Measurements from ENCODE around the gene HSF4. TPM values are rescaled to one million over a fixed set of nuclear protein-coding genes. Genes with fewer than 3 reads are reported as not detected.
"Not testable (repeated sequence)": the region's sequence is repeated elsewhere in the genome, so short reads cannot be mapped to it uniquely, and the experiment has no call there.

Gene HSF4, protein sequence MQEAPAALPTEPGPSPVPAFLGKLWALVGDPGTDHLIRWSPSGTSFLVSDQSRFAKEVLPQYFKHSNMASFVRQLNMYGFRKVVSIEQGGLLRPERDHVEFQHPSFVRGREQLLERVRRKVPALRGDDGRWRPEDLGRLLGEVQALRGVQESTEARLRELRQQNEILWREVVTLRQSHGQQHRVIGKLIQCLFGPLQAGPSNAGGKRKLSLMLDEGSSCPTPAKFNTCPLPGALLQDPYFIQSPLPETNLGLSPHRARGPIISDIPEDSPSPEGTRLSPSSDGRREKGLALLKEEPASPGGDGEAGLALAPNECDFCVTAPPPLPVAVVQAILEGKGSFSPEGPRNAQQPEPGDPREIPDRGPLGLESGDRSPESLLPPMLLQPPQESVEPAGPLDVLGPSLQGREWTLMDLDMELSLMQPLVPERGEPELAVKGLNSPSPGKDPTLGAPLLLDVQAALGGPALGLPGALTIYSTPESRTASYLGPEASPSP
- 25.4 and 28.6 TPM in 2 replicates for polyA plus RNA-seq (2014; cell fraction: cytosol; rRNA removed)
- polyA plus RNA-seq (2014; cell fraction: nucleus; rRNA removed), result 838 and 851 TPM in 2 replicates

DNA sequence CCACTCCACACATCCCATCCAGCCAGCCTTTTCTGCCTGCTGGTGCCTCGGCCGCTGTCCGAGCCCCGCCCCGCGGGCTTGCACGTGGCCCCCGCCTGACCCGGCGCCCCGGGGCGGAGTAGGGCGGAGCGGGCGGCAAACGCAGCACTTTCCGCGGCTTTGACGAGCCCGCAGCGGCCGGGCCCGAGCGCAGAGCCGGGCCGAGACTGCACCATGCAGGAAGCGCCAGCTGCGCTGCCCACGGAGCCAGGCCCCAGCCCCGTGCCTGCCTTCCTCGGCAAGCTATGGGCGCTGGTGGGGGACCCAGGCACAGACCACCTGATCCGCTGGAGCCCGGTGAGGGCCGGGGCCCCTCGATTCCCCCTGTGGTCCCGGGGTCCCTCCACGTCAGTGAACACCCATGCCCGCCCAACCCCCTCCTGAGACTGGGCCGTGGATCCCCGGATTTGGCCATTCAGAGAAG lies at the start of gene HSF4:
Gene HSF4, plus strand, starts transcription at position 147 of the 463 bp plus-strand sequence. Its CDS starts 67 bp downstream, at position 214.
- DNase-seq (ENCODE audit: low spot score), result no peak

DNA sequence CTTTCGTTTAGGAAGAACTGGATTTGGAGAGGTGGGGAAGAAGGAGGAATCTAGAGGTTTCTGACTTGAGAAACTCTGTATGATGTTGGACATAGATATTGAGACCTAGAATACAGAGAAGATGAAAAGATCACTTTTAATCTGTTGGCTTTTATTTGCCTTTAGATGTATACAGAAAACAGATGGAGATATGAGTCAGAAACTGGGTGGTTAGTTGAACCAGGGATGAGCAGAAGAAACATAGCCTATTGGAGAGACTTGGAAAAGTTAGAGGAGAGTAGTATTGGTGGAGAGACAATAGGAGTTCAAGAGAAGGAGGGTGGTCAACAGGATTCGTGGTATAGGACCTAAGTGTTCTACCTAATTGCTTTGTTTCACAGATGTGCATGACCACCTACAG lies 49.8 kb upstream of the HSF4 start:
- no peak for DNase-seq (ENCODE audit: low spot score)

DNA sequence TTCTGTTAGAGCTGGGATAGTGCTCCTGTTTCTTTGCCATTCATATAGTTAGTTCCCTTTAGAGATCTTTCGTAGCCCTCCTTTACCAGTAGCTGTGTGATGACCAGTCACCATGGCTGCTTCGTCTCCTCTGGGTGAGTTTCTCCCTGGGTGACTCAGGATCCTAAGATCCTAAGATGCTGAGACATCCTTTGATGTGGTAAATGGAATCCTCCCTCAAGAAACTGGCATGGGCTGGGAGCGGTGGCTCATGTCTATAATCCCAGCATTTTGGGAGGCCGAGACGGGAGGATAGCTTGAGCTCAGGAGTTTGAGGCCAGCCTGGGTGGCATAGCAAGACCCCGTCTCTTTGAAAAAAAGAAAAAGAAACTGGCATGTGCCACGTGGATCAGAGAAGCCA lies 48.9 kb upstream of the HSF4 start:
- no peak for DNase-seq (ENCODE audit: low spot score)

DNA sequence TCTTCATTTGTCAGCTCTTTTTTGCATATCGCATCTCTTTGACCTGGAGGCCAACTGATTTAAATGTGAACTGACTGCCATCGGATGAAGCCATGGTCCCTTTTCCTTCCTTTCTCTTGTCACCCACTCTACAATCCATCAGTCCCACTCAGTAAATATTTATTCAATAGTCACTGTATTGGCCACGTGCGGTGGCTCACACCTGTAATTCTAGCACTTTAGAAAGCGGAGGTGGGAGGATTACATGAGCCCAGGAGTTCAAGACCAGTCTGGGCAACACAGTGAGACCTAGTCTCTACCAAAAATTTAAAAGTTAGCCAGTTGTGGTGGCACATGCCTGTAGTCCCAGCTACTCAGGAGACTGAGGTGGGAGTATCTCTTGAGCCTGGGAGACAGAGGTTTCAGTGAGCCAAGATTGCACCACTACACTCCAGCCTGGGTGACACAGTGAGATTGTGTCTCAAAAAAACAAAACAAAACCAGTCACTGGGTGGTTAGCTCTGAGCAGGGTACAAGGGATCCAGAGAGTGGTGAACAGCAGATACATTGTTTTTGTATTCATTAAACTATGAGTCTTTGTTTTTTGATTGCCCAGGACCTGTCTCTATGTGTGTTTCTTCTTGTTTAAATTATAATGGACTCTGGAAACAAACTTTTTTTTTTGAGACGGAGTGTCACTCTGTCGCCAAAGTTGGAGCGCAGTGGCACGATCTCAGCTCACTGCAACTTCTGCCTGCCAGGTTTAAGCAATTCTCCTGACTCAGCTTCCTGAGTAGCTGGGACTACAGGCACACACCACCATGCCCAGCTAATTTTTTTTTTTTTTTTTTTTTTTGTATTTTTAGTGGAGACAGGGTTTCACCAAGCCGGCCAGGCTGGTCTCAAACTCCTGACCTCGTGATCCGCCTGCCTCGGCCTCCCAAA lies 47.9 kb upstream of the HSF4 start:
- no peak for DNase-seq (ENCODE audit: low spot score)

DNA sequence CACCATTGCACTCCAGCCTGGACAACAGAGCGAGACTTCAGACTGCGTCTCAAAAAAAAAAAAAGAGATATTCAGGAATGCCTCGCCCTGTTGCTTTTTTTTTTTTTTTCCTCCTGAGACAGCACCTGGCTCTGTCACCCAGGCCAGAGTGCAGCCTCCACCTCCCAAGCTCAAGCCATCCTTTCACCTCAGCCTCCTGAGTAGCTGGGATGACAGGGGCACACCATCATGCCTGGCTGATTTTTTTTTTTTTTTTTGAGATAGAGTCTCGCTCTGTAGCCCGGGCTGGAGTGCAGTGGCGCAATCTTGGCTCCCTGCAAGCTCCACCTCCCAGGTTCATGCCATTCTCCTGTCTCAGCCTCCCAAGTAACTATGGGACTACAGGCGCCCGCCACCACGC lies 46.8 kb upstream of the HSF4 start:
- no peak for DNase-seq (ENCODE audit: low spot score)

DNA sequence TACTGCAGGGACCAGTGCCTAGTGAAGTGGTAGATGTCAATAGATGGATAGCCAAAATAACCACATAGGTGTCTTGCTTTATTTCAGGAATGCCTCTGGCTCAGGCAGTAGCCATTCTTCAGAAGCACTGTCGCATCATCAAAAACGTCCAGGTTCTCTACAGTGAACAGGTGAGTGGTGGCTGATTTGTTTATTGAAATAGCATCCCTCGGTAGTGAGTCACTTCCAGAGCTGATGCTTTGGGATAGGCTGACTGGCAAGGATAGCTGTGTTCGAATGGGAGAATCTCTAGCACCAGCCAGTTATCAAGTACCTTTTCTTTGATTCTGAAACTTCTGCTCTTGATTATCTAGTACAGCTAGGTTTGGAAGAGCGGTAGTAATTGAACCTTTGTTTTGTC lies 44.5 kb upstream of the HSF4 start:
- no peak for DNase-seq (ENCODE audit: low spot score)

DNA sequence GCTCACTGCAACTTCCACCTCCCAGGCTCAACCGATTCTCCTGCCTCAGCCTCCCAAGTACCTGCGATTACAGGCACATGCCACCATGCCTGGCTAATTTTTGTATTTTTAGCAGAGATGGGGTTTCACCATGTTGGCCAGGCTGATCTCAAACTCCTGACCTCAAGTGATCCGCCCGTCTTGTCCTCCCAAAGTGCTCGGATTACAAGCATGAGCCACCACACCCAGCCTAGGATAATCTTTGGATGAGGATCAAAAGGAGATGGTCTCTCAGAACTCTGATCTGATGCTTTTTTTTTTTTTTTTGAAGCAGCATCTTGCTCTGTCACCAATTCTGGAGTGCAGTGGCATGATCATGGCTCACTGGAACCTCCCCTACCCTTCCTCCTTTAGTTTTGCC lies 41.7 kb upstream of the HSF4 start:
- DNase-seq (ENCODE audit: low spot score), result not testable (repeated sequence)

DNA sequence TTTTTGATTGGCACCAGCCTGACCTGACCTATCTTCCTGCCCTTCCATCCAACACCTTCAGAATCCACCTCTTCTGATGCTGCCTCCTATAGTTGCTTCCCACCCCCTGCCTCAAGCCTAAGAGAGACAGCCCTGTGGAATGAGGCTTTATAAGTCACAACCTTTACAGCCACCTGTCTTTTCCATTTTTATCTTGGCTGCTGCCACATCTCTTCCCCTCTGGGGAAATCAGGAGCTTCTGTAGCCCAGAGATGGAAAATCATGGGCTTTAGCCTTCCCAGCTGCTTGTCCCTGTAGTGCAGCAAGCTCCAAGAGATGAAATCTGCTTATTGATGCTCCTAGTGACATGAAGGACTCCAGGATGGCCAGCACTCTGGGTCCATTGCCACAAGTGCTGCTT lies 36.1 kb upstream of the HSF4 start:
- DNase-seq (ENCODE audit: low spot score), result no peak

DNA sequence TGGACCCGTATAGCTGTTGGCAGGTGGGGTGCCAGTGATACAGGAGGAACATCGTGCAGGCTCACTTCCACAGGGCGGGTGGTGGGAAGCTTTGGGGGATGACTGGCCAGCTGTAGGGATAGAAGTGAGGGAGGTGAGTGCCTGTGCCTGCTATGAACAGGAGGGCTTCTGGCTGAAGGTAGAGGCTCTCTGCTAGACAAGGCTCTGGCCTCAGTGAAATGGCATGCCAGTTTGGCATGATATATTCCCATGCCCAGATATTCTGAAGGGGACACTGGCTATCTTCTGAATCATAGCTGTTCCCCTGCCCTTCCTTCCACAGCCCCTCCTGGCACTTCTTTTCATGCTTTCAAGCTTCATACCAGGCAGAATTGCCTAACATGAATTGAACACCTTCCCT lies 35.7 kb upstream of the HSF4 start:
- no peak for DNase-seq (ENCODE audit: low spot score)

DNA sequence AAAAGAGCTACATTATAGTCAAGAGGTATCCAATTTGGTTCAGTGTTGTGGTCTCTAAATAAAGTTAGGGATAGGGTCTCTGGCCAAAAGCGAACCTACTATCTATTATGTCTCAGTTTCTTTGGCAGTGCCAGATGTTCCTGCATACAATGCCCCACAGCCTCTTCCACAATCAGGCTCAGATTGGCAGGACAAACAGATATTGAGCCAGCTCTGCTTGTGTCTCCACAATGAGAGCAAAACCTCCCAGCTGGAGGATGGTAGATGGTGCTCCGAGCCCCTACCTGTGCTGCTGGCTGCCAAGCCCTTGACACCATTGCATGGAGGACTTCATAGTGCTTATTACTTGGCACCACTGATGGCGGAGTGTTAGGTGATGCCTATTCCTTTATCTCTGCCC lies 35.1 kb upstream of the HSF4 start:
- no peak for DNase-seq (ENCODE audit: low spot score)

DNA sequence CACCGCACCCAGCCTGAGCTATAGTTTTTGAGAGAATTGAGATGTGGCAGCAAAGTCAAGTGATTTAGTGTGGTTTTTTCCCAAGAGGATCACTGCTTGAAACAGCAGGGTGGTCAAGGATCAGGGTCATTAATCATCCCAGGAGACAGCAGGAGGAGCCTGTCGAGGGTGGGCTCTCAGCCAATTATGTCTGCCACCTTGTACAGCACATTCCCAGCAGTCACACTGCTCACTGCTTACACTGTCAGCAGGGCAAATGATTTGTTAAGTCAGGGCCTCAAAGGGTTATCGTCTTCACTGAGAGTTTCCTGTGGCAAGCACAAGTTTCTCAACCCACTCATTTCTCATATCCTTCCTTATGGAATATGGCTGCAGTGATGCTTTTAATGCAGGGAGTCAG lies 26.9 kb upstream of the HSF4 start:
- no peak for DNase-seq (ENCODE audit: low spot score)

DNA sequence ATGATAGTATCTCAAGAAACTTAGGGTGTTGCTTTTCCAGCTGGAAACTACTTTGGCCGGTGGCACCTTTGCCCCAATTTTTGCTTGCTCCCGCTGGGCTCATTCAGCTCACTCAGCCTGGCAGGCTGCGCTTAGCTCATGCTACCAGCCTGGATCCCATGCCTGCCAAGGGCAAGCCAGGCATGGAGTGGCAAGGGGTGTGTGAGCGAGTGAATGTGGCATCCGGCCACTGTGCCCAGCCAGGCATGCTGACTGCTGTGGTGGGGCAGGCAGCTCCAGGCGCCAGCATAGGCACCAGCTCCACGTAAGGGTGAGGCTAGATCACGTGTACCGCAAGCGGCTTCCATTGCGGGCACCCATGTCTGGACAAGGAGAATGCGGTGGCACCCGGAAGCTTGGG lies 23.2 kb upstream of the HSF4 start:
- DNase-seq (ENCODE audit: low spot score), result no peak

DNA sequence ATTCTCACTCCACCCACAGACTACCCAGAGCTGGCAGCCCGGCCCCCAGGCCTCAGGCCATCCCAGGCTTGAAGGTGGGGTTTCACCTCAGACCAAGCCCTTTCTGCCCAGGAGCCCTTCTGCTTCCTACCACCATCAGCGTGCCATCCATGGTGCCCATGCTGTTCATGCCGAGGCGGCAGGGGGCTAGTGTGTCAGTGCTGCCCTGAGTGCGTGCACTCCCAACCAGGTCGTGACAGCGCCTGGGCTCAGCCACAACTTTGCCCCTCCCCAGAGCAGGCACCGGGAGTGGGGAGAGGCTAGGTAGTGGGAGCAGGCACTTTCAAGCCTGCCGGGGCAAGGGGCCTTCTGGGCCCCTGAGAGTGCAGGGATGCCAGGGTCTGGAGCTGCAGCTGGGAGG lies 22.2 kb upstream of the HSF4 start:
- DNase-seq (ENCODE audit: low spot score), result no peak

DNA sequence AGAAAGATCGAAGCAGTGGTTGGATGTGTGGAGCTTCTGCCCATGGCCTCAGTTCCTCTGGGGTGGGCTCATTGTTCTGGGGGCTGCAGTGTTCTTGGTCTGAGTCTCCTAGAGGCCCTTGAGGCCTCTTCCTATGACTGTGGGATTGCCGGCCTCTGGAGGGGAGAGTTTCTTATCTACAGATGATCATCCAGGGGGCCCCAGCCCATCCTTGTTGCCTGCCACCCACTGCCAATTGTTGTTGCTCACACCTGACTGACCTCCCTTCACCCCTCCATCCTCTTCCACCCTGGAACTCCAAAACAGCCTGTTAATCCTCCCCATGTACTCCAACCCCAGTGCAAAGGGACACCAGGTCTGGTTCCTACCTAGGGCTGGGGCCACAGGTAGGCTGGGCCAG lies 19.6 kb upstream of the HSF4 start:
- DNase-seq (ENCODE audit: low spot score), result no peak

DNA sequence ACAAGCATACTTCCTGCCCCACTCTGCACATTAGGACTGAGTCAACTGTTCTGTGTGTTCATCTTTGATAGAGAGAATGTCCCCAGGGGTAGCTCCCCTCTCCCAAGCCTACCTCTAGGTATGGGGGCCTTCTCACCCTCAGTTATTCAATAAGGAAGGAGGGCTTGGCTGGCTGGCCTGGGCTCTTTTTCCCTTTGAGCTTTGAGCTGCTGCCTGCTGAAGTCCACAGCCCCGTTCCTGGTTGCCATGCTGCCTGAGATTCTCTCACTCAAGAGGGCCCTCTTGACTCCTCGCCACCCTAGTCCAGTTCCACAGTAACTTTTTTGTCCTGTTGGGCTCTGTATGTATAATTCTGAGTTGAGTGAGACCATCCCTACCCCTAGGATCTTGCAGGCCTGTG lies 18.8 kb upstream of the HSF4 start:
- DNase-seq (ENCODE audit: low spot score), result no peak

DNA sequence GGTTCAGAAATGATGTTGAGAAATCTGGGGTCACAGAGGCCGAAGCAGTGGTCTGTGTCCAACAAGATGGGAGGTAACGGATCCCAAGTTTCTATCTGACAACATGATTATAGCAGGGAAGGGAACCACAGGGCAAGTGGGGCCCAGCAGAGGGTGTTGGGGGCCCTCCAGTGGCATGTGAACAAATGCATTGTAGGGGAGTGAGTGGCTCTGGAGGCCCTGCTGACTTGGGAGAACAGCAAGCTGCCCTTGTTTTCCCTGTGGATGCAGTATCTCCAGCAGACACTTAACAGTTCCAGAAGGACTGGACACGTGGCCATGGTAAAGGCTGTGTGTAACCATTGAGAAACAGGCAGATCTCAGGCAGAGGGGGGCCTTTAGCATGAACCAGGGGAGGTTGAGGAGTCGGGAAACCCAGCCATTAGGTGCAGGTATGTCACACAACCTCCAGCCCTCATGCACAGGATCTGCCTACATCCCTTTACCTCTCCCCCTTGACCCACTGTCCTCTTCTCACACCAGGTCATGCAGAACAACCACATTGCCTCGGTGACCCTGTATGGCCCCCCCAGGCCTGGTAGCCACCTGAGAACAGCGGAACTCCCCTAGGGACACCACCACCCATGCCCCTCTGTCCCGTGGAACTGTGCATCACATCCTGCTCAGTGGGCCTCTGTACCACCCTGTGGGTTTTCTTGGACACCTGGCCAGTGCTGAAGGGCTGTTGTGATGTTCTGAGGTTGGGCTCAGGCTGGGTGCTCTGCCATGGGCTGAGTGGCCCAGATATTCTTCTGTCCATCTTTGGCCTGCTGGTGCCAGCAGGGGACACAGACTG lies 17.8 kb upstream of the HSF4 start:
- no peak for DNase-seq (ENCODE audit: low spot score)

DNA sequence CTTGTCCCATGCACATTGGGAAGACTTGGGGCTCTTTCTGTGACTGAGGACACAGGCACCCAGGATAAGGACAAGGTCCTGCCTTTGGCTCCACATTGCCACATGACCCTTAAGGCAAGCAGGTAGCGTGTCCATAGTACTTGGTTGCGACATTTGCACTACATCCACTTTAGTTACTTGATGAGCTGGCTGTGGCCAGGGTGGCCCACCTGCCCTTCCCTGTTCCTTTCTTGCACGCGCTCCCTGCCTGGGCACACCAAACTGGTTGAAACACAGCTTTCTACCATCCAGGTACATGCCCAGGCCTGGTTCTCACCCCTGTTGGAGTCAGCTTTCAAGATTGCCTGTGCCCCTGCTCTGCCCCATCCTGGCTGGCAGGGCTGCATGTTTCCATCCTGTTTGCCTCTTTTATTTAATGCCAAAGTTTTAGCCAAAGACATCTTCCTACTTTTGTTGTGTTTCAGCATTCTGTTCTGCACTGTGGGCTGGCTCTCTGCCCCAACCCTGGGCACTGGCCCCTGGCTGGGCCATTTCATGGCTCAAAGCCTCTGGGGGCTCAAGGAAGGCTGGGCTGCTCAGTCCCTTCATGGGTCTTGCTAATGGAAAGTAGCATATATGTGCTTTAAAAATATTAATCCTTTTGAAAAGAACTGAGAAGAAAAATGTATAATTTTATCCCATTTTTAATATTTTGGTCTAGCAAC lies 17.0 kb upstream of the HSF4 start:
- DNase-seq (ENCODE audit: low spot score), result no peak

DNA sequence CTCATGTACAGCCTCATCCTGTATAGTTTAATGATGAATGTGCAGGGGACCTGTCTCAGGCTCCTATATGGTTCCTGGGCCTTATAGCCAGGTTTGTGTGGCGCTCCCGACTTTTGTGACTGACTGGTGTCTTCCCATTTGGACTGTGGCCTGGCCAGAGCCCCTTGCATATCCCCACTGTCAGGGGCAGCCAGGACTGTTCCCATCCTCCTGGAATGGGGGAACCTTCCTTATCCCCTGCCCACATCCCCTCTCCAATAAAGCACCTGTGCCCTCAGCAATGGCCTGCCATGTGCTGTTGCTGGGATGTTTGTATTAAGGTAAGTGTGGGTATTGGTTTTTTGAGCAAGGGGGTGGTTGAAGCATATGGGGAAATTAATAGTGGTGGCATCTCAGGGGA lies 16.3 kb upstream of the HSF4 start:
- DNase-seq (ENCODE audit: low spot score), result no peak

DNA sequence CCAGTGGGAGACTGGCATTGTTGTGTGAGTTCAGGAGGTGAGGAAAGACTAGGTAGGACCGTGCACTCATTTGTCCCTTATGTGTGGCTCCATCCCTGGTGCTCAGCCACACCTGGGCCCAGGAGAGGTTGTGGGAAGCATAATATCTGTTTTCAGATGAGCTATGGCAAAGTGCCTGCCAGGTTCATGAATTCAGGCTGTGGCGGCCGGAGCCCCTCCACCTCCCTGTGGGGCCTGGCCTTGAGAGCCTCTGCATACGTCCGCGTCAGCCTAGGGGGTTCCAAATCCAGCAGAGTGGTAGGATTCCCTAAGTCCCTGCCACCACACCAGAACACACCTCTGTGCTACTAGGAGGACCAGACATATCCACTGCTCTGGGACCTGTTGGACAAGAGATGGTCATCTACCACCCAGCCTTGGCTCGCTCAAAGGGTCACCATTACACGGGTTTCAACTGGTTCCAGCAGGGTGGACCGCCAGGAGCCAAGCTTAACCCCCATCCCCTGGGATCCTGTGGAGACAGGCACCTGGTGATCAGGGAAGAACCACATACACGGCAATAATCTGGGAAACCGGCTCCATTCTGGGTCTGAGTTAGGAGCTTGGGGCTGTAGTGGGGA lies 15.8 kb upstream of the HSF4 start:
- DNase-seq (ENCODE audit: low spot score), result no peak

All from SK-N-DZ (cell line).